ENCODE data around the gene ARHGEF25.
"Not testable (repeated sequence)": the region's sequence is repeated elsewhere in the genome, so short reads cannot be mapped to it uniquely, and the experiment has no call there.

Gene ARHGEF25

GRCh38 chr12:57641699-57642442 lies 30.6 kb downstream of the ARHGEF25 start:
- in situ Hi-C loops (cut with MboI; ENCODE audit: low pct_unique_long_range_greater_than_20kb, low sequenced_read_pairs, unreplicated experiment): no loop called here
- DNase-seq (ENCODE audit: low spot score): no peak
- no peak for TF ChIP-seq CTCF (IDR thresholded peaks at IDR 0.05; ENCODE audit: extremely low read depth, insufficient read depth, missing control alignments)

- DNase-seq (ENCODE audit: low spot score); in situ Hi-C loops (cut with MboI; ENCODE audit: low pct_unique_long_range_greater_than_20kb, low sequenced_read_pairs, unreplicated experiment): not testable (repeated sequence)
Measured at GRCh38 chr12:57645990-57646658, 34.9 kb downstream of the ARHGEF25 start.

GRCh38 chr12:57646659-57647049 lies 35.4 kb downstream of the ARHGEF25 start:
- DNase-seq (ENCODE audit: low spot score); in situ Hi-C loops (cut with MboI; ENCODE audit: low pct_unique_long_range_greater_than_20kb, low sequenced_read_pairs, unreplicated experiment): not testable (repeated sequence)

- in situ Hi-C loops (cut with MboI; ENCODE audit: low pct_unique_long_range_greater_than_20kb, low sequenced_read_pairs, unreplicated experiment): no loop called here
- DNase-seq (ENCODE audit: low spot score): no peak
- no peak for TF ChIP-seq CTCF (IDR thresholded peaks at IDR 0.05; ENCODE audit: extremely low read depth, insufficient read depth, missing control alignments)
Measured at GRCh38 chr12:57654042-57654441, 42.8 kb downstream of the ARHGEF25 start.

GRCh38 chr12:57655541-57656240 lies 44.5 kb downstream of the ARHGEF25 start:
- DNase-seq (ENCODE audit: low spot score): no peak
- in situ Hi-C loops (cut with MboI; ENCODE audit: low pct_unique_long_range_greater_than_20kb, low sequenced_read_pairs, unreplicated experiment): no loop called here
- TF ChIP-seq CTCF (IDR thresholded peaks at IDR 0.05; ENCODE audit: extremely low read depth, insufficient read depth, missing control alignments): no peak

- in situ Hi-C loops (cut with MboI; ENCODE audit: low pct_unique_long_range_greater_than_20kb, low sequenced_read_pairs, unreplicated experiment); DNase-seq (ENCODE audit: low spot score): not testable (repeated sequence)
Measured at GRCh38 chr12:57656408-57656807, 45.2 kb downstream of the ARHGEF25 start.

GRCh38 chr12:57657744-57658143 lies 46.5 kb downstream of the ARHGEF25 start:
- in situ Hi-C loops (cut with MboI; ENCODE audit: low pct_unique_long_range_greater_than_20kb, low sequenced_read_pairs, unreplicated experiment): no loop called here
- no peak for TF ChIP-seq CTCF (IDR thresholded peaks at IDR 0.05; ENCODE audit: extremely low read depth, insufficient read depth, missing control alignments)
- no peak for DNase-seq (ENCODE audit: low spot score)

GRCh38 chr12:57658890-57659289 lies 47.7 kb downstream of the ARHGEF25 start:
- DNase-seq (ENCODE audit: low spot score): no peak
- in situ Hi-C loops (cut with MboI; ENCODE audit: low pct_unique_long_range_greater_than_20kb, low sequenced_read_pairs, unreplicated experiment): no loop called here
- no peak for TF ChIP-seq CTCF (IDR thresholded peaks at IDR 0.05; ENCODE audit: extremely low read depth, insufficient read depth, missing control alignments)

All from GM13977 (cell line).